HG03064 (cell line): ENCODE measurements around the gene ZNF587.
"Not testable (repeated sequence)": the region's sequence is repeated elsewhere in the genome, so short reads cannot be mapped to it uniquely, and the experiment has no call there.

Experiments used
- ATAC-seq: cut with Tn5 transposase; IDR thresholded peaks from one replicate; pipeline ENCODE4 v1.9.1; 2021; ENCODE audit warnings: low read depth; ENCODE audit not compliant: unreplicated experiment

Gene ZNF587

DNA sequence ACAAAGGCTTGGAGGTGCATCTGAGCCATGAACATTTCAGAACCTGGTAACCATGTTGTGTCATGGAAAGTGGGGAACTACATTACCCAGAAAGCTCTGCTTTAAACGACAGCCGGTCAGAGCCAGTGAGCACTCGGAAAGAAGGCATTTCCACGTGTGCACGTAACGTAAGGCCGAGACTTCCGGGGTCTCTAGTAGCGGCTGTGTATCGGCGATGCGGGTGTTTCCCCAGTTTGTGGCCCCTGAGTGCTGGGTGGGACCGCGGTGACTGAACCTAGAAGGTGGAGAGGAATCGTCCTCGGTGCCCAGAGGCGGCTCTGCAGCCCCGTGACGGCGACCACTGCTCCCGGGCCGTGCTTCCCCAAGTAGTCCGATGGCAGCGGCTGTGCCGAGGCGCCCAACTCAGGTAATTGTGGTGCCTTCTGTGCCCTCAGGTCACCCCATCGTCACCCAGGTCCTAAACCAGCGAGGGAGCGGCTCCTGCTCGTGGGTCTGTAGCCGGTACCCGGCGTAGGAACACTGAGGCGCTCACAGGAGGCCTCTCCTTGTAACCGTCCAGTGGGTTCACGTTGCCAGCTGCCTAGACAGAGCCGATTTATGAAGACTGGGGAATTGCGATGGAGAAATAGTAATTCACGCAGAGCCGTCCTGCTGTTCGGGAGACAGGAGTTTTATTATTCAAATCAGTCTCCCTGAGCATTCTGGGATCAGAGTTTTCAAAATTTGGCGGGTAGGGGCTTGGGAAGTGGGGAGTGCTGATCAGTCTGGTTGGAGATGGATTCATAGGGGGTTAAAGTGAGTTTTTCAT lies at the start of gene ZNF587:
Gene ZNF587 (plus strand): TSS at position 194 of the 808 bp plus-strand sequence. CDS start 180 bp downstream, at position 374.
- ATAC-seq, result peak; percentile 94

GRCh38 chr19:57800696-57801095 lies 49.0 kb upstream of the ZNF587 start:
- no peak for ATAC-seq

DNA sequence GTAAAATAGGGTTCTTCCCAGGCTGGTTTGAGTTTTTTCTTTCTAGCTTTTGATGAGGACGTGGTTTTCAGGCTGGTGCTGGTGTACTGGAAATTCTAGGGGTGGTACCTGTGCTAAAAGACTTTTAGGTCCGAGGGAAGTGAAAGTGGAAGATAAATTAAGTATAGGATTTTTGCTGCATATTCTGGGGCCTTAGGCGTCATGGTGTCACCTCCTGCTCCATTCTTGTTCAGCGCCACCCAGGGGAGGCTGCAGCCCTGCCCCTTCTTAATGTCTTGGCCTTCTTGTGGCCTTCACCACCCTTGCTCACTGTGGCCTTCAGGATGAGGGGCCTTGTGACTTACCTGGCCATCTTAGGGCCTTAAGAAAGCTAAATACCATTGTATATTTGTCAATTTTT lies 47.4 kb upstream of the ZNF587 start:
- ATAC-seq, result no peak

GRCh38 chr19:57803265-57803593 lies 46.4 kb upstream of the ZNF587 start:
- no peak for ATAC-seq

DNA sequence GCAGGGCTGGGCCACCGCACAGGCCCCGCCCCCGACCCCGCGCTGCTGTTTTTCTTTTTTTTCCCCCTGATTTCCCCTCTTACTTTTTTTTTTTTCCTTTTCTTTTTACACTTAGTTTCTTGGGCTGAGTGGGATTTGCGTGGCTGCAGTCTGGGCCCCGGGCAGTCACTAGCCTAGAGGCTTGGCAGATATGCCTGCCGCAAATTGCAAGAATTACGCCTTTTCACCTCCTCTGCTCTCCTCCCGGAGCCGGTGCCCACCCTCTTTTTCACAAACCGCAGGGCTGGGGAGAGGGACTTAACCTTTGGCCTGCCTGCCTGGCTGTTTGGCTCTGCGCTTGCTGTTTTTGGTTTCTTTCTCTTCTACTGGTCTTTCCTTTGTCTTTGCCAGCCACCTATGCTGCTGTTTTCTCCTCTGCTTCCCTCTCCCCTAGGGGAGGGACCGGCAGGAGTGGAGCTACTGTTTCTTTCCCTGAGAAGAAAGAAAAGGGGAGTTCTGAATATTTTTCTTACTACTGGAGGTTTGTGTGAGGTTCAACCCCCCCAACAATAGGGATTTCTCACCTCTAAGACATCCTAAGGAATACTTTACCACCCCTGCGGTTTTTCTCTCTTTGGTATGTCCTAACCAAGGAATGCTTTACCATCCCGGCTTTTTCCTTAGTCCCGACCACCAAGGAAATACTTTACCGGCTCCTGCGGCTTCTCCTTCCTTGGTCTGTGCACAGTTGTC lies 45.9 kb upstream of the ZNF587 start:
- ATAC-seq, result no peak

GRCh38 chr19:57807541-57807940 lies 42.1 kb upstream of the ZNF587 start:
- ATAC-seq, result no peak

- ATAC-seq, result not testable (repeated sequence)
Observed at GRCh38 chr19:57810410-57811295, 39.0 kb upstream of the ZNF587 start.

- ATAC-seq, result no peak
Observed at GRCh38 chr19:57812226-57812625, 37.4 kb upstream of the ZNF587 start.

- not testable (repeated sequence) for ATAC-seq
Observed at GRCh38 chr19:57812975-57813820, 36.5 kb upstream of the ZNF587 start.

DNA sequence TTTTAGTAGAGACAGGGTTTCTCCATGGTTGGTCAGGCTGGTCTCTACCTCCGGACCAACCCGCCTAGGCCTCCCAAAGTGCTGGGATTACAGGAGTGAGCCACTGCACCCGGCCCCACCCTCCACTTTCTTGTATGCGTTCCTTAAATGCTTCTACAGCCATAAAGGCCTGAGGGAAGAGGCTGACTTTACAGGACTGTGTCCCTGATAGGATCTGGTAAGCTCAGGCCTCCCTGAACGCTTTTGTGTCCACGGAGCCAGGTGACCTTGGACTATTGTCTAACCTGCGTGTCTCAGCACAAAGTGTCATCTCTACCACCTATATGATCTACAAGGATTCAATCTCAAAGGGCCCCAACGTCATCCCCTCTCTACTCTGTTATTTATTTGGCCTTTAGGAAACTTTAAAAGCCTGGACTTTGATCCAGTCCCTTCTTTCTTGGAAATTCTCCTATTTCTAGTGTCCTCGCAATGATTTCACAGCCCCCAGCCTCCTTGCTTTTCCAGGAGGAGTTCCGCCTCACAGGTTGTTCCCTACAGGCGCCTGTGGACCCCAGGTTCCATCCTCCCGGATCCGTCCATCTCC lies 35.6 kb upstream of the ZNF587 start:
- ATAC-seq, result no peak

- peak; percentile 67 for ATAC-seq
Observed at GRCh38 chr19:57814505-57815246, 35.0 kb upstream of the ZNF587 start, which contains the start of gene ZNF552. ZNF552 (minus strand) TSS chr19:57814913; CDS start chr19:57814743, 170 bp downstream.

DNA sequence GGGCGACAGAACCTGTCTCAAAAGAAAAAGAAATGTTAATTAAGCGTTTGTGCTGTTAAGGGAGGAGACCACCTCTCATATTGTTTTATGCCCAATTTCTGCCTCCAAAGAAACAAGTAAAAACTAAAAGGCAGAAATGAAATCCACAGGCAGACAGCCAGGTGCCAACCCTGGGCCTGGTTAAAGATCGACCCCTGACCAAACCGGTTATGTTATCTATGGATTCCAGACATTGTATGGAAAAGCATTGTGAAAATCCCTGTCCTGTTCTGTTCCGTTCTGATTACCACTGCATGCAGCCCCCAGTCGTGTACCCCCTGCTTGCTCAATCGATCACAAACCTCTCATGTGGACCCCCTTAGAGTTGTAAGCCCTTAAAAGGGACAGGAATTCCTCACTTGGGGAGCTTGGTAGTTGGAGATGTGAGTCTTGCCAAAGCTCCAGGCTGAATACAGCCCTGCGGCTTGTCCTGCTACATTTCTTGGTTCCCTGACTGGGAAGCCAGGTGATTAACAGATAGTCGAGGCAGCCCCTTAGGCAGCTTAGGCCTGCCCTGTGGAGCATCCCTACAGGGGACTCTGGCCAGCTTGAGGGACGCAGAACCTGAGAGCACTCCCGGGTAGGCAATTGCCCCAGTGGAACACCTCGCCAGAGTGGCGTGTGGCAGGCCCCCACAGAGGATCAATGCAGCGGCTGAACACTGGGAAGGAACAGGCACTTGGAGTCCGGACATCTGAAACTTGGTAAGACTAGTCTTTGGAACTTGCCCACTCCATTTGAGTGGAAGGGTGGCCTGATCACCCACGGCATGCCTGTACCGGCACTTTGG lies 34.2 kb upstream of the ZNF587 start:
- ATAC-seq, result no peak

- no peak for ATAC-seq
Observed at GRCh38 chr19:57816652-57817051, 33.0 kb upstream of the ZNF587 start.

DNA sequence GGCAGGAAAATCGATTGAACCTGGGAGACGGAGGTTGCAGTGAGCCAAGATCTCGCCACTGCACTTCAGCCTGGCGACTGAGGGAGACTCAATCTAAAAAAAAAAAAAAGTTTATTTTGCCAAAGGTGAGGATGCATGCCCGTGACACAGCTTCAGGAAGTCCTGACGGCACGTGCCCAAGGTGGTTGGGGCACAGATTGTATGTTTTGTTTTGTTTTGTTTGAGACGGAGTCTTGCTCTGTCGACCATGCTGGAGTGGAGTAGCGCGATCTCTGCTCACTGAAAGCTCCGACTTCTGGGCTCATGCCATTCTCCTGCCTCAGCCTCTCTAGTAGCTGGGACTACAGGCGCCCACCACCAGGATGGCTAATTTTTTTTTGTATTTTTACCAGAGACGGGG lies 31.7 kb upstream of the ZNF587 start:
- no peak for ATAC-seq

- ATAC-seq, result no peak
Observed at GRCh38 chr19:57818378-57818777, 31.3 kb upstream of the ZNF587 start.

DNA sequence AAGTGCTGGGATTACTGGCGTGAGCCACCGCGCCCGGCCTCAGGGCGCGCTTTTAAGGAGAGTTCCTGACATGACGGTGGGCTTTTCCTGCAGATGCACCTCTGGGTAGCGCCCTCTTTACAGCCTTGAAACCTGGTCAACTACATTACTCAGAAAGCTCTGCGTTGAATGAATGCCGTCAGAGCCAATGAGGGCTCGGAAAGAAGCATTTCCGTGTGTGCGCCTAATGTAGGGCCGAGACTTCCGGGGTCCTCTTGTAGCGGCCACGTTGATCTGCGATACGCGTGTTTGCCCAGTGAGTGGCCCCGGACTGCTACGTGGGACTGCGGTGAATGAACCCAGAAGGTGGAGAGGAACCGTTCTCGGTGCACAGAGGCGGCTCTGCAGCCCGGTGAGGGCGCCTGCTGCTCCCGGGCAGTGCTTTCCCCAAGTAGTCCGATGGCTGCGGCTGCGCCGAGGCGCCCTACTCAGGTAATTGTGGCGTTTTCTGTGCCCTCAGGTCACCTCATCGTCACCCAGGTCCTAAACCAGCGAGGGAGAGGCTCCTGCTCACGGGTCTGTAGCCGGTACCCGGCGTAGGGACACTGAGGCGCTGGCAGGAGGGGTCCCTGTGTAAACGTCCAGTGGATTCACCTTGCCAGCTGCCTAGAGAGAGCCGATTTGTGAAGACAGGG lies 30.0 kb upstream of the ZNF587 start:
- peak; percentile 80 for ATAC-seq

GRCh38 chr19:57820599-57820998 lies 29.1 kb upstream of the ZNF587 start:
- no peak for ATAC-seq
